Measurements from ENCODE around the gene PLAC1. TPM values are rescaled to one million over a fixed set of nuclear protein-coding genes. Genes with fewer than 3 reads are reported as not detected.

Gene PLAC1
- total RNA-seq, 1 donor from 2014 or later = 1.3 TPM

- H3K27me3 ChIP-seq (ENCODE audit: control insufficient read depth, insufficient read depth, low read length) = no peaks in the 10 kb centered on the region
- FAIRE-seq (no peak), DNase-seq (ENCODE audit: low read depth) (no peak)
- TF ChIP-seq CTCF (IDR thresholded peaks at IDR 0.05; ENCODE audit: insufficient read depth, low read length, severe bottlenecking) = no peak
- no peak overlapping the region for H3K4me3 ChIP-seq (ENCODE audit: low read depth, low read length)
- H3K36me3 ChIP-seq (ENCODE audit: control insufficient read depth, insufficient read depth, low read length) = no peaks in the 10 kb centered on the region
These were observed 120.9 kb downstream of the PLAC1 start for GRCh38 chrX:134537179-134537955.

DNA sequence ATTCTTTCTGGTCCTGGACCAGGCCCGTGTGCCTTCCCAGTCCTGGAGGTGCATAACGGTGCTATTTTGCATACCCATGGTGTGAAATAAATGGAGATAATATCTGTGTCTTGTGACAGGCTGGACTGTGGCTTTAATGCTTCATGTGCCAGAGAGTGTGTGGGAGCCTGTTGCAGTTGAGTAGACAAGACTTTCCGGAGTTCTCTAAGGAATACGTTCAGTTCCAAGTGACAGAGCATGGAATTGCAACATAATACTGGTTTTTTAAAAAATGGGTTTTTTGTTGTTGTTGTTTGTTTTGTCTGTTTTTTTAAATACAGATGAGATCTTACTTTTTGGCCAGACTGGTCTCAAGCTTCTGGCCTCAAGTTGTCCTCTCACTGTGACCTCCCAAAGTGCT is 124.3 kb downstream of the PLAC1 start:
- DNase-seq (ENCODE audit: low read depth) (no peak), FAIRE-seq (no peak)
- H3K36me3 ChIP-seq (ENCODE audit: control insufficient read depth, insufficient read depth, low read length) = no peaks in the 10 kb centered on the region
- H3K27me3 ChIP-seq (ENCODE audit: control insufficient read depth, insufficient read depth, low read length) = no peaks in the 10 kb centered on the region
- no peak overlapping the region for H3K4me3 ChIP-seq (ENCODE audit: low read depth, low read length)
- TF ChIP-seq CTCF (IDR thresholded peaks at IDR 0.05; ENCODE audit: insufficient read depth, low read length, severe bottlenecking) = no peak

DNA sequence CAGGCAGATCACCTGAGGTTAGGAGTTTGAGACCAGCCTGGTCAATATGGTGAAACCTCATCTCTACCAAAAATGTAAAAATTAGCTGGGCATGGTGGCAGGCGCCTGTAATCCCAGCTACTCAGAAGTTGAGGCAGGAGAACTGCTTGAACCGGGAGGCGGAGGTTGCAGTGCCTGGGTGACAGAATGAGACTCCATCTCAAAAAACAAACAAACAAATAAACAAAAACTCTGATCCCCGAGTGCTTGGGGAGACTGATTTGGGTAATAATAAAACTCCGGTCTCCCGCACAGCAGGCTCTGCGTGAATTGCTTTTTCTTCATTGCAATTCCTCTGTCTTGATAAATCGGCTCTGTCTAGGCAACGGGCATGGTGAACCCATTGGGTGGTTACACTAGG is 124.9 kb downstream of the PLAC1 start:
- no peaks in the 10 kb centered on the region for H3K27me3 ChIP-seq (ENCODE audit: control insufficient read depth, insufficient read depth, low read length)
- no peaks in the 10 kb centered on the region for H3K36me3 ChIP-seq (ENCODE audit: control insufficient read depth, insufficient read depth, low read length)
- H3K4me3 ChIP-seq (ENCODE audit: low read depth, low read length) = no peak overlapping the region
- no peak for DNase-seq (ENCODE audit: low read depth)
- no peak for TF ChIP-seq CTCF (IDR thresholded peaks at IDR 0.05; ENCODE audit: insufficient read depth, low read length, severe bottlenecking)
- no peak for FAIRE-seq

- no peak for DNase-seq (ENCODE audit: low read depth)
- no peaks in the 10 kb centered on the region for H3K36me3 ChIP-seq (ENCODE audit: control insufficient read depth, insufficient read depth, low read length)
- no peak overlapping the region for H3K4me3 ChIP-seq (ENCODE audit: low read depth, low read length)
- no peak for TF ChIP-seq CTCF (IDR thresholded peaks at IDR 0.05; ENCODE audit: insufficient read depth, low read length, severe bottlenecking)
- no peaks in the 10 kb centered on the region for H3K27me3 ChIP-seq (ENCODE audit: control insufficient read depth, insufficient read depth, low read length)
- FAIRE-seq = no peak
These were observed 127.4 kb downstream of the PLAC1 start for GRCh38 chrX:134530845-134531244.

- no peak for FAIRE-seq
- TF ChIP-seq CTCF (IDR thresholded peaks at IDR 0.05; ENCODE audit: insufficient read depth, low read length, severe bottlenecking) = no peak
- no peaks in the 10 kb centered on the region for H3K27me3 ChIP-seq (ENCODE audit: control insufficient read depth, insufficient read depth, low read length)
- H3K36me3 ChIP-seq (ENCODE audit: control insufficient read depth, insufficient read depth, low read length) = no peaks in the 10 kb centered on the region
- no peak overlapping the region for H3K4me3 ChIP-seq (ENCODE audit: low read depth, low read length)
- no peak for DNase-seq (ENCODE audit: low read depth)
These were observed 128.8 kb downstream of the PLAC1 start for GRCh38 chrX:134529481-134529880.

DNA sequence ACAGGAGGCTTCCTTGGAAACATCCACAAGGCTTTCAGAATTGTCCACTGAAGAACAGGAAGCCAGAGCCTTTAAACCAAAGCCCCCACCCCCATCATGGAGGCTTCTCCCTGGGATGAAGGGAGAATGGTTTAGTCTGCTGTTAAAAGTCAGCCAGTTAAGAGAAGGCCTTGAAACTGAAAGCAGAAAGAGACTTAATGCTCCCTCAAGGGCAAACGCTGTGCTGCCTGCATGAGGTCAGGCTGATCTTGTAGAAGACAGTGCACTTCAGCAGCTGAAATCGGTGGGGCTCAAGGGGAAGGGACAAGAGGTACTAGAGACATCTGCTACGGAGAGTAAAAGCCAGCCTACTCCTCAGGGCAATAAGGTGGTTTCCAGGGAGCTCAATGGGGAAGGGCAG is 129.3 kb downstream of the PLAC1 start:
- H3K4me3 ChIP-seq (ENCODE audit: low read depth, low read length) = no peak overlapping the region
- no peak for FAIRE-seq
- H3K27me3 ChIP-seq (ENCODE audit: control insufficient read depth, insufficient read depth, low read length) = no peaks in the 10 kb centered on the region
- no peak for TF ChIP-seq CTCF (IDR thresholded peaks at IDR 0.05; ENCODE audit: insufficient read depth, low read length, severe bottlenecking)
- H3K36me3 ChIP-seq (ENCODE audit: control insufficient read depth, insufficient read depth, low read length) = no peaks in the 10 kb centered on the region
- DNase-seq (ENCODE audit: low read depth) = no peak

All from bronchial epithelial cell (primary cell).